Measurements from ENCODE around the gene HNRNPH2.
A peak's percentile ranks its signal among the peaks of the same experiment; 100 is the strongest.

Gene HNRNPH2

DNA sequence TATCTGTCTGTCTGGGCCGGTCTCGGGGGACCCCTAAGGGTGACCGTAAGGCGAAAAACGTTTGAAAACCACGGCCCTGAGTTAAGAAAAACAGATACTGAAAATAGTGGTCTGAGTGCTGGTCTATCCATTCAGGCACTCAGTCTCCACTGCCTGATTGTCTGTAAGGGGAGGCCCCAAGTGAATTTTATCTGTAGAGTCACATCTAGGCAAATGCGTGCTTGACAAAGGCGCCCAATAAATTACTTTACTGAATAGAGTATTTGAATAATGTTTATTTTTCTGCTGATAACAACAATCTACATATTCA, 465 bp downstream of the HNRNPH2 start:
- H3K4me3 ChIP-seq: peak overlapping the region; percentile 77
- no peak for DNase-seq (ENCODE audit: low spot score)
- TF ChIP-seq, protein P1, sequence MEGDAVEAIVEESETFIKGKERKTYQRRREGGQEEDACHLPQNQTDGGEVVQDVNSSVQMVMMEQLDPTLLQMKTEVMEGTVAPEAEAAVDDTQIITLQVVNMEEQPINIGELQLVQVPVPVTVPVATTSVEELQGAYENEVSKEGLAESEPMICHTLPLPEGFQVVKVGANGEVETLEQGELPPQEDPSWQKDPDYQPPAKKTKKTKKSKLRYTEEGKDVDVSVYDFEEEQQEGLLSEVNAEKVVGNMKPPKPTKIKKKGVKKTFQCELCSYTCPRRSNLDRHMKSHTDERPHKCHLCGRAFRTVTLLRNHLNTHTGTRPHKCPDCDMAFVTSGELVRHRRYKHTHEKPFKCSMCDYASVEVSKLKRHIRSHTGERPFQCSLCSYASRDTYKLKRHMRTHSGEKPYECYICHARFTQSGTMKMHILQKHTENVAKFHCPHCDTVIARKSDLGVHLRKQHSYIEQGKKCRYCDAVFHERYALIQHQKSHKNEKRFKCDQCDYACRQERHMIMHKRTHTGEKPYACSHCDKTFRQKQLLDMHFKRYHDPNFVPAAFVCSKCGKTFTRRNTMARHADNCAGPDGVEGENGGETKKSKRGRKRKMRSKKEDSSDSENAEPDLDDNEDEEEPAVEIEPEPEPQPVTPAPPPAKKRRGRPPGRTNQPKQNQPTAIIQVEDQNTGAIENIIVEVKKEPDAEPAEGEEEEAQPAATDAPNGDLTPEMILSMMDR (IDR thresholded peaks at IDR 0.05): no peak
- peak overlapping the region; percentile 92 to 94 for H3K27ac ChIP-seq

GRCh38 chrX:101409043-101409442, 1.0 kb downstream of the HNRNPH2 start:
- DNase-seq (ENCODE audit: low spot score): no peak
- Histone ChIP-seq H3K4me3 (peak overlapping the region; percentile 77), H3K27ac (peak overlapping the region in 1 of 2 donors; percentile 92)
- TF ChIP-seq, protein P1 (IDR thresholded peaks at IDR 0.05): no peak

- peak overlapping the region in 1 of 2 donors; percentile 9 for H3K27ac ChIP-seq
- TF ChIP-seq, protein P1 (IDR thresholded peaks at IDR 0.05): no peak
- peak overlapping the region; percentile 14 for H3K4me3 ChIP-seq
- DNase-seq (ENCODE audit: low spot score): no peak
Measured at GRCh38 chrX:101410461-101410860, 2.4 kb downstream of the HNRNPH2 start.

DNA sequence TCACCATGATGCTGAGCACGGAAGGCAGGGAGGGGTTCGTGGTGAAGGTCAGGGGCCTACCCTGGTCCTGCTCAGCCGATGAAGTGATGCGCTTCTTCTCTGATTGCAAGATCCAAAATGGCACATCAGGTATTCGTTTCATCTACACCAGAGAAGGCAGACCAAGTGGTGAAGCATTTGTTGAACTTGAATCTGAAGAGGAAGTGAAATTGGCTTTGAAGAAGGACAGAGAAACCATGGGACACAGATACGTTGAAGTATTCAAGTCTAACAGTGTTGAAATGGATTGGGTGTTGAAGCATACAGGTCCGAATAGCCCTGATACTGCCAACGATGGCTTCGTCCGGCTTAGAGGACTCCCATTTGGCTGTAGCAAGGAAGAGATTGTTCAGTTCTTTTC, 4.0 kb downstream of the HNRNPH2 start:
- DNase-seq (ENCODE audit: low spot score): no peak
- TF ChIP-seq, protein P1 (IDR thresholded peaks at IDR 0.05): no peak
- Histone ChIP-seq H3K27ac (no peak overlapping the region), H3K4me3 (no peak overlapping the region)

DNA sequence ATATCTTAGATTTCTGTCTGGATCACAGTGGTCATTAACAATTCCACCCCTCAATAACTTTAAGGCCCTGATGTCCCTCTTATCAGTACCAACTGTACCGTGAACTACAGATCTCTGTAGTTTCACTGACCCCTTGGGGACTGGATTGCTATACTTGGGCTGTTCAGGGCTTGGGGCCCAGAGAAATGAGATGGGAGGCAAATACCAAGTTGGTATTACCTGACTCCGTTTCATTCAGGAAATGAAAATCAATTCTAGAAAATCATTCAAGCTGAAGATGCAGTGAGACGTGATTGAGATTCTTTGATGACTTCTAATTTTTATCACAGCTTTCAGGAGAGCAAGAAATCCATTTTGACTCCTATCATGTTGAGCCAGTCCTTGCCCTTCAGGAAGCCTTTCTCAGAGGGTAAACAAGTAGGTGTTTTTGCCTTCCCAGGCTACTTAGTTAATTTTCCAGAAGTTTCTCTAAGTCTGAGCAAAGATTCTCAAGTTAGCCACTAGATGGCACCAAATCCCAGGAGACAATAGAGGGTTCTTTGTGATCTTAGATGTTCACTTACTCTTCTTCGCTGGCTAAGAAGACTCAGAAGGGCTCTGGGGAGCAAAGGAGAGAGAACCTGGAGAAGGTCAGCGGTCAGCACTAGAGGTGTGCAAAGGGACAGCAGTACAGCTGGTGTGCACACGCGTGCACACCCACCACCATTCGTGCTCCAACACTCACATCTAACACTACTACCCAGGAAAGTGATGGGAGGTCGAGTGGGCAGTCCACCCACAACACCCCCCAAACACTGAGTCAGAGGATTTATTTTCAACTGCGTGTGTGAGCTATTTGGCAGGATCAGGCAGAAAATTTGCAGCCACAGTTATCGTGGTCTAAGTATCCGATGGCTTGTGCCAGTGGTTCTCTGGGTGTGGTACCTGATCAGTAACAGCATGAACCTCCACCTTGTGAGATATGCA, 7.4 kb downstream of the HNRNPH2 start:
- DNase-seq (ENCODE audit: low spot score): no peak
- Histone ChIP-seq H3K27ac (peak overlapping the region; percentile 30 to 66), H3K4me3 (peak overlapping the region; percentile 40)
- TF ChIP-seq, protein P1 (IDR thresholded peaks at IDR 0.05): peak; percentile 59

- DNase-seq (ENCODE audit: low spot score): no peak
- TF ChIP-seq, protein P1 (IDR thresholded peaks at IDR 0.05): no peak
- Histone ChIP-seq H3K4me3 (no peak overlapping the region), H3K27ac (no peak overlapping the region)
Measured at GRCh38 chrX:101416691-101417090, 8.7 kb downstream of the HNRNPH2 start.

- TF ChIP-seq, protein P1 (IDR thresholded peaks at IDR 0.05): no peak
- DNase-seq (ENCODE audit: low spot score): no peak
- peak overlapping the region in 1 of 2 donors; percentile 91 for H3K27ac ChIP-seq
- no peak overlapping the region for H3K4me3 ChIP-seq
Measured at GRCh38 chrX:101417190-101417589, 9.2 kb downstream of the HNRNPH2 start.

Data from coronary artery (tissue), 2 donors.